ENCODE results near the gene TMEM62. TPM values are rescaled to one million over a fixed set of nuclear protein-coding genes. Genes with fewer than 3 reads are reported as not detected.

The TMEM62 gene
- total RNA-seq, 1 experiment from 2014 or later: 7.2 TPM

- DNase-seq: no peak
- WGBS (ENCODE audit: extremely low coverage, insufficient read length, low lambda C conversion rate): no CpG with 5 or more reads among the region's 8 CpGs
Observed at GRCh38 chr15:43214169-43214568, 80.8 kb downstream of the TMEM62 start.

More at GRCh38 chr15:43214169-43214568, 80.8 kb downstream of the TMEM62 start:
- Histone ChIP-seq H3K4me2 (ENCODE audit: insufficient read depth, insufficient read length, low read length) (no peak overlapping the region), H3K79me1 (ENCODE audit: insufficient read depth, low read depth, low read length, poor library complexity, severe bottlenecking) (no peaks in the 10 kb centered on the region), H4K8ac (replicated peaks; ENCODE audit: insufficient read length, low read depth, low read length) (no peak overlapping the region), H3K27me3 (ENCODE audit: insufficient read depth, low read length) (no peaks in the 10 kb centered on the region), H2BK20ac (ENCODE audit: low read depth, low read length, poor library complexity, severe bottlenecking) (no peak overlapping the region), H3K14ac (ENCODE audit: insufficient read depth, low read length) (no peak overlapping the region), H3K27ac (ENCODE audit: insufficient read length, low read depth, low read length) (no peak overlapping the region), H4K20me1 (ENCODE audit: control insufficient read depth, insufficient read depth, insufficient read length) (no peaks in the 10 kb centered on the region), H3K56ac (ENCODE audit: insufficient read length, low read depth, low read length) (no peak overlapping the region), H3K23me2 (ENCODE audit: insufficient read length, low read depth, low read length, poor library complexity, severe bottlenecking) (no peaks in the 10 kb centered on the region), H3K9ac (ENCODE audit: extremely low read depth, insufficient read length, low read length) (no peak overlapping the region), H4K5ac (ENCODE audit: insufficient read length, low read depth, low read length) (no peak overlapping the region), H3K18ac (ENCODE audit: insufficient read length, low read depth, low read length) (no peak overlapping the region), H2BK15ac (ENCODE audit: low read depth, low read length) (no peak overlapping the region), H4K91ac (ENCODE audit: insufficient read length, low read depth, low read length) (no peak overlapping the region), H2BK5ac (ENCODE audit: insufficient read length, low read length) (no peak overlapping the region), H3K23ac (ENCODE audit: insufficient read length, low read depth, low read length) (no peak overlapping the region), H3K79me2 (ENCODE audit: insufficient read depth, low read length) (no peaks in the 10 kb centered on the region), H2BK120ac (ENCODE audit: low read depth, low read length, poor library complexity, severe bottlenecking) (no peak overlapping the region), H3K9me3 (ENCODE audit: control insufficient read depth, low read depth, low read length) (no peaks in the 10 kb centered on the region), H2AFZ (ENCODE audit: low read length) (no peak overlapping the region), H2BK12ac (ENCODE audit: insufficient read length, low read depth, low read length) (no peak overlapping the region), H2AK5ac (ENCODE audit: insufficient read length, low read length) (no peak overlapping the region), H3K4ac (ENCODE audit: low read depth, low read length) (no peak overlapping the region), H3T11ph (ENCODE audit: low read length) (no peak overlapping the region), H3K4me1 (ENCODE audit: insufficient read depth, low read length) (no peaks in the 10 kb centered on the region)
- Mint-ChIP-seq H3K36me3 (ENCODE audit: insufficient read depth in 1 of 3, low read depth in 3 of 3) (no peaks in the 10 kb centered on the region), H3K4me3 (no peak overlapping the region), H3K27me3 (ENCODE audit: low read depth) (peaks cover 4% of the 10 kb centered on the region), H3K9me3 (no peaks in the 10 kb centered on the region), H3K27ac (peak overlapping the region in 1 of 3 experiments; percentile 26; a peak in 2 of 7 replicates), H3K4me1 (peaks cover 9 to 15% of the 10 kb centered on the region in 2 experiments)
- TF ChIP-seq, protein P1, sequence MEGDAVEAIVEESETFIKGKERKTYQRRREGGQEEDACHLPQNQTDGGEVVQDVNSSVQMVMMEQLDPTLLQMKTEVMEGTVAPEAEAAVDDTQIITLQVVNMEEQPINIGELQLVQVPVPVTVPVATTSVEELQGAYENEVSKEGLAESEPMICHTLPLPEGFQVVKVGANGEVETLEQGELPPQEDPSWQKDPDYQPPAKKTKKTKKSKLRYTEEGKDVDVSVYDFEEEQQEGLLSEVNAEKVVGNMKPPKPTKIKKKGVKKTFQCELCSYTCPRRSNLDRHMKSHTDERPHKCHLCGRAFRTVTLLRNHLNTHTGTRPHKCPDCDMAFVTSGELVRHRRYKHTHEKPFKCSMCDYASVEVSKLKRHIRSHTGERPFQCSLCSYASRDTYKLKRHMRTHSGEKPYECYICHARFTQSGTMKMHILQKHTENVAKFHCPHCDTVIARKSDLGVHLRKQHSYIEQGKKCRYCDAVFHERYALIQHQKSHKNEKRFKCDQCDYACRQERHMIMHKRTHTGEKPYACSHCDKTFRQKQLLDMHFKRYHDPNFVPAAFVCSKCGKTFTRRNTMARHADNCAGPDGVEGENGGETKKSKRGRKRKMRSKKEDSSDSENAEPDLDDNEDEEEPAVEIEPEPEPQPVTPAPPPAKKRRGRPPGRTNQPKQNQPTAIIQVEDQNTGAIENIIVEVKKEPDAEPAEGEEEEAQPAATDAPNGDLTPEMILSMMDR (conservative IDR thresholded peaks at IDR 0.05): no peak

All from H9 (cell line).